ENCODE measurements around the gene MAGI3.
"Not testable (repeated sequence)": the region's sequence is repeated elsewhere in the genome, so short reads cannot be mapped to it uniquely, and the experiment has no call there.

Gene MAGI3

DNA sequence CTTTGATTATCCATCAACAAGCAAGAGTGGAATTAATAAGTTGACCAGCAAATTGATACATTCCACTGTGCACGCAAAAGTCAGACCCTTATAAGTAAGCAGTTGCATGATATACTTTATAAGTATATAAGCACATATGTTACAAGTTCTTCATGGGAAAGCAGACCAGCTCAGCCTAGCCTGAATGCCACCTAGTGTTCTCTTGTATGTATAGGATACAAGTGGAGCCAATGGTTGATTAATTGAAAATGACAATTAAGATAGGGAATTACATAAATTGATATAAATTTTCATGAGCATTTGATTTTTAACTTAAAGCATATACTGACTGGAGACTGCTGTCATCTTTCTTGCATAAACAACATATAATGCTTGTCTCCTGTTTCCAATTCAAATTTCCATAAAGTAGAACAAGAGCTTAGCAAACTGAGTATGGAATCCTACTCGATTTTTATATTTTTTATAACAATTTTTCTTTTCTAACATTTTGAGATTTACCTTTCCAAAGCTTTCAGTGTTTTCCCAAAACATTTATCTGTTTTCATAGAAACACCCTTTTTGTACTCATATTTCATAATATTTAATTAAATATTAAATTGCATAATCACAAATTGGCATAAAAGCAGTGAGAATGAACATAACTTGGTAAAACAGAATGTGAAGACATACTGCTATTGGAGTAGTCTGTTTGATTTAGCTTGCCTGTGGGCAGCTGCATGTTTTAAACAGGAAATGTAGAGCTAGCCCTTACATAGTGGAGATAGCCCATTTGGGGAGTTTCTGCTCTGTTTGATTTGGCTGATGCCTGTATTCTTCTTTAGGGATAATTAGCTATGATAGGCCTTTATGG is 62.8 kb downstream of the MAGI3 start:
- no peak for DNase-seq

- peak; percentile 73 for DNase-seq
Measured at GRCh38 chr1:113453771-113454083, 63.4 kb downstream of the MAGI3 start.

GRCh38 chr1:113455374-113455773 is 65.1 kb downstream of the MAGI3 start:
- no peak for DNase-seq

GRCh38 chr1:113456967-113457366 is 66.7 kb downstream of the MAGI3 start:
- no peak for DNase-seq

- DNase-seq = no peak
Measured at GRCh38 chr1:113459279-113459678, 69.0 kb downstream of the MAGI3 start.

- DNase-seq = no peak
Measured at GRCh38 chr1:113467991-113468390, 77.7 kb downstream of the MAGI3 start.

- not testable (repeated sequence) for DNase-seq
Measured at GRCh38 chr1:113478427-113479195, 88.3 kb downstream of the MAGI3 start.

DNA sequence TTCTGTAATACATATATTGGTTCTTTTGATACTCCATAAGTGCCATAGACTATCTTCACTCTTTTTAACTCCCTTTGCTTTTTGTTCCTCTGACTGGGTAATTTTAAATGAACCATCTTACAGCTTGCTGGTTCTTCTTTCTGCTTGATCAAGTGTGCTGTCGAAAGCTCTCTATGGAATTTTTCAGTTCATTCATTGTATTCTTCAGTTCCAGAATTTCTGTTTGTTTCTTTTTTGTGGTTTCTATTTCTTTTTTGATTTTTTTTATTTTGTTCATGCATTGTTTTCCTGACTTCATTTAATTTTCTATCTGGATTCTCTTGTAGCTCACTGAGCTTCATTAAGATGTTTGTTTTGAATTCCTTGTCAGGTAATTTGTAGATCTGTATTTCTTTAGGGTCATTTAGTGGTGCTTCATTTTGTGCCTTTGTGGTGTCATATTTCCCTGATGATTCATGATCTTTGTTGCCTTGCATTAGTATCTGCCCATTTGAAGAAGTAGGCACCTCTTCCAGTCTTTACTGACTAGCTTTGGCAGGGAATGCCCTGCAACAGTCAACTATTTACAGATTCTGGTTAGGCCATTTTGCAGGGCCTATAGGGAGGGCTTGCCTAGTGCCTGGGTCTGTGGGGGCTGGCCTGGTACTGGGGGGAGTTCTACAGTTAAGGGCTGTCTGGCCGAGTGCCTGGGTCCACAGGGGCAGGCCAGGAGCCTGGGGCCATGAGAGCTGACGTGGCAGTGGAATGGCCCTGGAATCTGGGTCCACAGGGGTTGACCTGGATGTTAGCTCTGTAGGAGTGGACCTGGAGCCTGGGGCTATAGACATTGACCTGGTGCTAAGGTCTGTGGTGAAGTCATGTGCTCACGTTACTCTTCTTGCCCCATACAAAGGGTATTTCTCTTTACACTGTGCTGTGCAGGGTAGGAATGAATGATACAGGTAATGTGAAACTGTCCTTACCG is 89.7 kb downstream of the MAGI3 start:
- no peak for DNase-seq

DNA sequence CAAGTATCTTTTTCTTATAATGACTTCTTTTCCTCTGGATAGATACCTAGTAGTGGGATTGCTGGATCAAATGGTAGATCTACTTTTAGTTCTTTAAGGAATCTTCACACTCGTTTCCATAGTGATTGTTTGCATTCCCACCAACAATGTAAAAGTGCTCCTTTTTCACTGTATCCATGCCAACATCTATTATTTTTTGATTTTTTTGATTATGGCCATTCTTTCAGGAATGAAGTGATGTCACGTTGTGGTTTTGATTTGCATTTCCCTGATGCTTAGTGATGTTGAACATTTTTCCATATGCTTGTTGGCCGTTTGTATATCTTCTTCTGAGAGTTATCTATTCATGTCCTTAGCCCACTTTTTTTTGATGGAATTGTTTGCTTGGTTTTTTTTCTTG is 94.8 kb downstream of the MAGI3 start:
- DNase-seq = not testable (repeated sequence)

DNA sequence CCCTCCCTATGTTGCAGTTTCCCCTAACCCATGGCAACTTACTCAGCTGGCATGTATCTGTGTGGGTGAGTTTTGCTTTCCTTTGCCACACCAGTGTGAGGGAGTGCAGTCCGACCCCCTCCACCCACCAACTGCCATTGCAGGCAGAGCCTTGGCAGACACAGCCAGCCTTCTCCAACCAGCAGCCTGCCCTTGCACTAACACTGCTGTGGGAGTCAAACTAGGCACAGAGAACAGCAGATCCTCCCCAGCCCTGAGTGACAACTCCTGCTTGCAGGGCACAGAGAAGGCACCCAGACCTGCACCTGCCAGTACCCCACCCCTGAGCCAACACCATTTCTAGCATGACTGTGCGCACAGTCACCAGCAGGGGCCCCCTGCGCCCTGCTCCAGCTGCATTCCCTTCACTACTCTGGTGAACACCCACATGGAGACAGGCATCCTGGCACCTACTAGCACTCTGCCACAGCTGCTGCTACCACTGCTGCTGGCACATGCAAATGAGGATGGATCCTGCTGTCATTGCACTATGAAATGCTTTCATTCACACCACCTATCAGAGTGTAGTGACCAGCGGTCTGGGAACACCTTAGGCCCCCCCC is 98.4 kb downstream of the MAGI3 start:
- no peak for DNase-seq

- DNase-seq = no peak
Measured at GRCh38 chr1:113490384-113490783, 100.1 kb downstream of the MAGI3 start.

DNA sequence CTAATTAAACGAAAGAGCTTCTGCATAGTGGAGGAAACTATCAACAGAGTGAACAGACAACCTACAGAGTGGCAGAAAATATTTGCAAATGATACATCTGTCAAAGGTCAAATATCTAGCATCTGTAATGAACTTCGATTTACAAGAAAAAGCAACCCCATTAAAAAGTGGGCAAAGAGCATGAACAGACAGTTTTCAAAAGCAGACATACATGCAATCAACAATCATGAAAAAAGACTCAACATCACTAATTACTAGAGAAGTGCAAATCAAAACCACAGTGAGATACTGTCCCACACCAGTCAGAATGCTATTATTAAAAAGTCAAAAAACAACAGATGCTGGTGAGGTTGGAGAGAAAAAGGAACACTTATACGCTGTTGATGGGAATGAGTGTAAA is 103.2 kb downstream of the MAGI3 start:
- no peak for DNase-seq

DNA sequence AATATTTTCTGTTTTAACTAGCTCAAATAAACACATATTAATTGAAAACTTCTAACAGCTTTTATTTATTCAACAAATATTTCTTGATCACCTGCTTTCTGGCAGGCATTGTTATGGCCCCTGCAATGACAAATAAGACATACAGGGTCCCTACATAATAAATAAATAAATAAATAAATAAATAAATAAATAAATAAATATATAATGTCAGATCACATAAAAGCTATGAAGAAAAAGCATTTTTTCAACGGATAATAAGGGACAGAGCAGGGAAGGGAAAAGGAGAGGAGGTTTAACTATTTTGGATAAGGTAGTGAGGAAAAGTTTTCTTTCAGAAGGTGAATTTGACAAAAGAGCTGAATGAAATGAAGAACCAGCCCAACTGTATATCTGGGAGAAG is 115.0 kb downstream of the MAGI3 start:
- no peak for DNase-seq

DNA sequence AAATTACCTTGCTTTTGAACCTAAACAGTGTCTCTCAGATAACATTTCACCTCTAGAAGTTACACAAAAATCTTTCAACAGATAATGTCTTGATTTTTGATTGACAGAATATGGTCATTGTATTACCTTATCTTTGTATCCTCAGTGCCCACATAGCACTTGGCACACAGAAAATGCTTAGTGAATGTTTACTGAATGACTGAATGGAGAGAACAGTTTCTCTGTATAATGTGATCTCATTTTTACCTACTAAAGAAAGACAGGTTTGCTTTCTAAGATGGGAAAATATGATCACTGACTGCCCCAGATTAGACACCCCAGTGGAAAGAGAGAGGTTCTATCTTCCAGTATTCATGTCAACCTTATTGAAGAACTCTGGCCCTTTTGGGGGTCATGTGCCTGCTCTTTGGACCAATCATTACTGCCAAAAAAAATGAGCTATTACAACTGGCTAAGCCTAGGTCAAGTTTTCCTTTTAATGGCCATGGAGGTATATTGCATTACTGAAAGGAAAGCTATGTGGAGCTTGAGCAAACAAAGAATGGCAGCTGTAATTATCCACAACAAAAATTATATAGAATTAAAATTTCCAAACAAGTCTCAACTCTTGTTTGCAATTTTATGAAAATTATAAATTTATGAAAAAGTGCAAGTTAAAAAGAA is 117.4 kb downstream of the MAGI3 start:
- no peak for DNase-seq

GRCh38 chr1:113508364-113509164 is 118.2 kb downstream of the MAGI3 start:
- DNase-seq = no peak

DNA sequence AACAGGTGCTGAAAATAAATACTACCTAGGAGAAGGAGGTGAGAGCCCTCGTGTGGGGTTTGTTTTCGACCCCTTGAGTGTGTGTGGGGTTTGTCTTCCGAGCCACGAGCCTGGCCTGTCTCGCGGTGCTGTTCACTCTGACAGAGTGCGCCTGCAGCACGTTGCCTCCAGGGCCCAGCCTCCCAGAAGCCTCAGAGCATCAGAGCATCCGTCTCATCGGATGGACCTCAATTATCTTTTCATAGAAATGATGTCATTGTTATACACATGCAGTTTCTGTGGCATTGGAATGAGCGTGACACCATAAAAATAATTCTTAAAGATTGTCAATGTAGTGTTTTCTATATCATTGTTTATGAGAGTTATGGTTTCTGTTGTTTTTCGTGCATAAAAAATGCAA is 119.5 kb downstream of the MAGI3 start:
- not testable (repeated sequence) for DNase-seq

- no peak for DNase-seq
Measured at GRCh38 chr1:113511269-113511668, 121.0 kb downstream of the MAGI3 start.

- DNase-seq = no peak
Measured at GRCh38 chr1:113515498-113515897, 125.2 kb downstream of the MAGI3 start.

GRCh38 chr1:113517346-113517745 is 127.0 kb downstream of the MAGI3 start:
- DNase-seq = no peak

GRCh38 chr1:113517983-113518382 is 127.7 kb downstream of the MAGI3 start:
- DNase-seq = no peak

- no peak for DNase-seq
Measured at GRCh38 chr1:113519556-113519955, 129.2 kb downstream of the MAGI3 start.

Measured in NCI-H2081 treated with DMSO at 0.1 percent for 48 hours (cell line).